Measurements from ENCODE around the gene PLET1.

PLET1 gene

GRCh38 chr11:112260490-112260889 is at the start of gene PLET1:
PLET1 (minus strand) TSS chr11:112260860; CDS start chr11:112260589, 271 bp downstream.
- no peak for DNase-seq (ENCODE audit: low read depth)

GRCh38 chr11:112310419-112310818 is 49.8 kb upstream of the PLET1 start:
- DNase-seq (ENCODE audit: low read depth): peak; percentile 50

GRCh38 chr11:112308651-112309050 is 48.0 kb upstream of the PLET1 start:
- DNase-seq (ENCODE audit: low read depth): no peak

- no peak for DNase-seq (ENCODE audit: low read depth)
These were observed 47.0 kb upstream of the PLET1 start for GRCh38 chr11:112307616-112308015.

GRCh38 chr11:112306230-112306629 is 45.6 kb upstream of the PLET1 start:
- no peak for DNase-seq (ENCODE audit: low read depth)

GRCh38 chr11:112304914-112305313 is 44.3 kb upstream of the PLET1 start:
- no peak for DNase-seq (ENCODE audit: low read depth)

- DNase-seq (ENCODE audit: low read depth): no peak
These were observed 43.0 kb upstream of the PLET1 start for GRCh38 chr11:112303616-112304015.

- DNase-seq (ENCODE audit: low read depth): peak; percentile 24
These were observed 41.7 kb upstream of the PLET1 start for GRCh38 chr11:112302226-112302868.

GRCh38 chr11:112300094-112300786 is 39.6 kb upstream of the PLET1 start:
- DNase-seq (ENCODE audit: low read depth): no peak

GRCh38 chr11:112298535-112298934 is 37.9 kb upstream of the PLET1 start:
- no peak for DNase-seq (ENCODE audit: low read depth)

- no peak for DNase-seq (ENCODE audit: low read depth)
These were observed 36.7 kb upstream of the PLET1 start for GRCh38 chr11:112297248-112297866.

- DNase-seq (ENCODE audit: low read depth): no peak
These were observed 35.4 kb upstream of the PLET1 start for GRCh38 chr11:112296044-112296443.

- DNase-seq (ENCODE audit: low read depth): no peak
These were observed 34.2 kb upstream of the PLET1 start for GRCh38 chr11:112294688-112295340.

- DNase-seq (ENCODE audit: low read depth): no peak
These were observed 33.0 kb upstream of the PLET1 start for GRCh38 chr11:112293614-112294013.

GRCh38 chr11:112292785-112293407 is 32.2 kb upstream of the PLET1 start:
- DNase-seq (ENCODE audit: low read depth): peak; percentile 96

- no peak for DNase-seq (ENCODE audit: low read depth)
These were observed 31.5 kb upstream of the PLET1 start for GRCh38 chr11:112292188-112292587.

GRCh38 chr11:112291191-112291590 is 30.5 kb upstream of the PLET1 start:
- no peak for DNase-seq (ENCODE audit: low read depth)

GRCh38 chr11:112290493-112290850 is 29.8 kb upstream of the PLET1 start:
- DNase-seq (ENCODE audit: low read depth): no peak

- DNase-seq (ENCODE audit: low read depth): peak; percentile 51
These were observed 29.2 kb upstream of the PLET1 start for GRCh38 chr11:112289588-112290492.

GRCh38 chr11:112288021-112288420 is 27.4 kb upstream of the PLET1 start:
- DNase-seq (ENCODE audit: low read depth): no peak

- DNase-seq (ENCODE audit: low read depth): no peak
These were observed 25.2 kb upstream of the PLET1 start for GRCh38 chr11:112285841-112286311.

Measured in fibroblast of gingiva (primary cell).